ENCODE results near the gene BCAP31.

The BCAP31 gene

GRCh38 chrX:153674219-153674851 is 49.9 kb downstream of the BCAP31 start:
- no peak for DNase-seq (ENCODE audit: low read depth in 2 of 2)

GRCh38 chrX:153673428-153674218 is 50.6 kb downstream of the BCAP31 start, which contains the start of gene PNCK:
PNCK (minus strand) TSS chrX:153673813; CDS start chrX:153673076, 737 bp downstream.
- DNase-seq (ENCODE audit: low read depth in 2 of 2): no peak

GRCh38 chrX:153672531-153673427 is 51.4 kb downstream of the BCAP31 start:
- DNase-seq (ENCODE audit: low read depth in 2 of 2): no peak

GRCh38 chrX:153671589-153672530 is 52.3 kb downstream of the BCAP31 start:
- no peak for DNase-seq (ENCODE audit: low read depth in 2 of 2)

- DNase-seq (ENCODE audit: low read depth in 2 of 2): no peak
Observed at GRCh38 chrX:153670748-153671588, 53.2 kb downstream of the BCAP31 start.

- DNase-seq (ENCODE audit: low read depth in 2 of 2): no peak
Observed at GRCh38 chrX:153669901-153670731, 54.1 kb downstream of the BCAP31 start.

- peak in 1 of 2 donors; percentile 36 for DNase-seq (ENCODE audit: low read depth in 2 of 2)
Observed at GRCh38 chrX:153669174-153669890, 54.9 kb downstream of the BCAP31 start.

- DNase-seq (ENCODE audit: low read depth in 2 of 2): no peak
Observed at GRCh38 chrX:153668423-153669173, 55.6 kb downstream of the BCAP31 start.

GRCh38 chrX:153667956-153668396 is 56.2 kb downstream of the BCAP31 start:
- DNase-seq (ENCODE audit: low read depth in 2 of 2): peak; percentile 71 to 72

GRCh38 chrX:153667281-153667955 is 56.8 kb downstream of the BCAP31 start:
- DNase-seq (ENCODE audit: low read depth in 2 of 2): no peak

GRCh38 chrX:153665726-153666306 is 58.4 kb downstream of the BCAP31 start:
- no peak for DNase-seq (ENCODE audit: low read depth in 2 of 2)

- peak; percentile 40 to 43 for DNase-seq (ENCODE audit: low read depth in 2 of 2)
Observed at GRCh38 chrX:153662266-153662665, 61.9 kb downstream of the BCAP31 start.

- DNase-seq (ENCODE audit: low read depth in 2 of 2): no peak
Observed at GRCh38 chrX:153659268-153659667, 64.9 kb downstream of the BCAP31 start.

GRCh38 chrX:153657161-153657560 is 67.0 kb downstream of the BCAP31 start:
- no peak for DNase-seq (ENCODE audit: low read depth in 2 of 2)

- no peak for DNase-seq (ENCODE audit: low read depth in 2 of 2)
Observed at GRCh38 chrX:153653556-153653955, 70.6 kb downstream of the BCAP31 start.

- DNase-seq (ENCODE audit: low read depth in 2 of 2): no peak
Observed at GRCh38 chrX:153651540-153652079, 72.6 kb downstream of the BCAP31 start.

Data from activated CD4-positive, alpha-beta T cell treated with anti-CD3 and anti-CD28 coated beads for 24 hours (primary cell).